Stimulated activated CD4-positive, alpha-beta T cell treated with anti-CD3 and anti-CD28 coated beads, Interleukin-2, amount 100 ng/mL, for 24 hours (primary cell): ENCODE measurements around the gene RAB3GAP1.

ENCODE experiments used
- DNase-seq, 2 donors: peaks; one replicate each; pipeline ENCODE4 v3.0.0-alpha.2; 2020

The RAB3GAP1 gene

DNA sequence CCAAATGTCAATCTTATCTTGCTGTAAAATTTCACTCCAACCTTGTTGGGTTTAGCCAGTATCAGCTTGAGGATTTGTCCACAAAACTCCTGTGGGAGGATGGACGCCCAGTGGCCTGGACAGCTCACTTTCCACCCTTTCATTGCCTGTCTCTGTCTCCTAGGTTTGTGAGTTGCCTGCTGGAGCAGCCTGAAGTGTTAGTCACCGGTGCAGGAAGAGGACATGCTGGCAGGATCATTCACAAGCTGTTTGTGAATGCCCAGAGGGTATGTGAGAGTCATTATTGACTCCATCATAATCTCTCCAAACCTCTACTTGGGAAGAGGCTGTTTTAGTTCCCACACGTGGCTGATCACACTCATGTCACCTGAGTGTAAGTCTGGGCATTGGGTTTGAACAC is 112.3 kb downstream of the RAB3GAP1 start:
- DNase-seq: no peak

DNA sequence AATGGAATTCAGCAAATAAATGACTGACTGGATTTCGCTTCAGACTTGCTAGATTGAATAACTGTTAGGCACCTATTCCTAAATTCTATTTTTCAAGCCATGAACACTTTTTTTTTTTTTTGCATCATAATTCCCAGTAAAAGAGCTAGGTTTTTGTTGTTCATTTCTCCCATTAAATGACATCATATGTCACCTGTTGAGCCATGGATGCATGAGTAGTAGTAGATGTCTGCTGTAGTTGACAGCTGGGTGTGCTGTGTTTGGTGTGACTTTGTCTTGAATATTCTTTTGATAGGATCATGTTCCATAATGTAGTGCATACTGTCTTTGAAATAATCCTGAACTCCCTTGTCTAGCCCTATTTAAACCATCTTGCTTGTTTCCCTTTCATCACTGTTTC is 115.2 kb downstream of the RAB3GAP1 start:
- DNase-seq: no peak

DNA sequence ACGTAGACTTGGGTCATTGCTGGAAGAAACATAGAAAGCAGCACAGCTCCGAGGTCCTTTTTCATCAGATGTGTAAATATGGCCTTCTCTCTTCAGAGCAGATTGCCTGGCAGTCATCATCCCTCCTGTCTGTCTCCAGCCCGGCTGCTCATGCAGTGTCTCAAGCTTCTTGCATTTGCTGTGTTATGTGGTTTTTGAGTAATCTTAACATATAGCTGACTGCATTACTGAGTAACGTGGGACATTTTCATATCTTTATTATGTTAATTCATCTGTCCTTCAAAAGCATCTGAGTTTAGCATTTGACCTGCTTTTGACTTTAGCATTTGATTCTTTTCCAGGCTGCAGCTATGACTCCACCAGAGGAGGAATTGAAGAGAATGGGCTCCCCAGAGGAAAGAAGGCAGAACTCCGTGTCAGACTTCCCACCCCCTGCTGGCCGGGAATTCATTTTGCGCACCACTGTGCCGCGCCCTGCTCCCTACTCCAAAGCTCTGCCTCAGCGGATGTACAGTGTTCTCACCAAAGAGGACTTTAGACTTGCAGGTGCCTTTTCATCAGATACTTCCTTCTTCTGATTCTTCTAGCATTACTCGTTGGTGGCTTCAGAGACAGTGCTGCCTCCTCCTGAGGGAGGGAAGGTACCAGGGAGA is 116.2 kb downstream of the RAB3GAP1 start:
- DNase-seq: no peak

- DNase-seq: no peak
These were observed 118.0 kb downstream of the RAB3GAP1 start for GRCh38 chr2:135169900-135170753.

DNA sequence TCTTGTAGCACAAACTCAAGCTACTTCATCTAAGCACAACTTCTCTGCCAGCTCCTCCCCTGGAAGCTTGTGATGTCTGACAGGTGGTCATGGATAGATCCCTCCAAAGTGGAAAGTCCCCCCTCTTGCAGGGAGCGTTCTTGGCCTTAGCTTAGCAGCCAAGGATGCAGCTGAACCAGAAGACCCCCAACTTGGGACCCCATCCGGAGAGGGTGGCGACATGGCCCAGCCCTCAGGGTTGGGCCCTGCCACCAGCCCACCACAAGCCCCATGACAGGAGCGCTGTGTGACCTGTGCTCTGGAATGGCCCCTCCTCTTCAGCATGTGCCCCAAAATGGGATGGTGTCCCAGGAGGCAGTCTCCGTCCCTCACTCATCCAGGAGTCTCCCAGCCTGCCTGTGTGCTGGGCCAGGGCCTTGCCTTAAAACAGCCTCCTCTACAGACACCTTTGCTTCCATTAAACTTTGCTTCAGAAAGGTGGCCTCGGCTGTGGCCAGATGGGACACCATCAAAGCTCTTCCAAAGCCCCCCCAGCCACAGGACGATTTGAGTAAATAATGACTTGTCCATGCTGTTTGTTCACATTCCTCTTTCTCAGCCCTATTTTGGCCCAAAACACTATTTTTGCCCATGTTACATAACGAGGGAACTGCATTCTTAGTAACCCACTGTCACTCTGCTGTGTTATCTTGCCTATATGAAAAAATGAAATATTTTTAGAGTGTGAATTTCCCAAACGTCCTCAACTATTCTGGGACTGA is 122.1 kb downstream of the RAB3GAP1 start:
- no peak for DNase-seq

GRCh38 chr2:135174810-135175093 is 122.7 kb downstream of the RAB3GAP1 start:
- DNase-seq: no peak

DNA sequence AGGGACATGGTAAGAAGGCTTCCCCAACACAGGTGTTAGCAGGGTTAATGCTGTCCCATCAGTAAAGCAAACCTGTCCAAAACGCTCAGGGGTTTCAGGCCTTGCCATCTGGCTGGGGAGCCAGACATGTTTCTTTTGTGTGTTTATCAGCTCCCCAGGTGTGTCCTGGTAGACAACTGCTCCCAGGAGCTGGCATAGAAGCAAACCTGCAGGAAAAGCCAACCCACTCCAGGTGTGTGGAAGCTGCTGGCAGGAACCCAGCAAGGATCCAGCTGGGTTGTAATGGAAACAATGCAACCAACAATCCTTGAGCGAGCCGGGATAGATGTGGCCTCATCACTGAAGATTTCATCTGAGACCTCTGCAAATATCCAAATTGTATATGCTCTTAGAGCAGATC is 123.1 kb downstream of the RAB3GAP1 start:
- DNase-seq: no peak

DNA sequence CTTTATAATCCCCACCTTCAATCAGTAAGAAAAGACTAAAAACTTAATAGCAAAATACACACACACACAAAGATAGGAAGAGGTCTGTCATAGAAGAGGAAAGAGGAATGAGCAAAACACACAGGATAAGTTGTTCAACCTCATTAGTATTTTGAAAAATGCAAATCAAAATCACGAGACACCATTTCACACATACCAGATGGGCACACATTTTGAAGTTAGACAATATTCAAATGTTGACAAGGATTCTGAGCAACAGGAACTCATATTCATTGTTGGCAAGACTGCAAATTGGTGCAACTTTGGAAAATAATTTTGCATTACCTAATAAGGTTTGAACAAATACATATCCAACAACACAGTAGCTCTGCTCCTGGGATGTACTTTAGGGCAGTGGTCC is 127.6 kb downstream of the RAB3GAP1 start:
- no peak for DNase-seq

GRCh38 chr2:135182190-135182589 is 130.1 kb downstream of the RAB3GAP1 start:
- no peak for DNase-seq

GRCh38 chr2:135182601-135183000 is 130.5 kb downstream of the RAB3GAP1 start:
- DNase-seq: no peak

GRCh38 chr2:135183822-135184221 is 131.7 kb downstream of the RAB3GAP1 start:
- no peak for DNase-seq

- DNase-seq: no peak
These were observed 134.0 kb downstream of the RAB3GAP1 start for GRCh38 chr2:135186054-135186453.

DNA sequence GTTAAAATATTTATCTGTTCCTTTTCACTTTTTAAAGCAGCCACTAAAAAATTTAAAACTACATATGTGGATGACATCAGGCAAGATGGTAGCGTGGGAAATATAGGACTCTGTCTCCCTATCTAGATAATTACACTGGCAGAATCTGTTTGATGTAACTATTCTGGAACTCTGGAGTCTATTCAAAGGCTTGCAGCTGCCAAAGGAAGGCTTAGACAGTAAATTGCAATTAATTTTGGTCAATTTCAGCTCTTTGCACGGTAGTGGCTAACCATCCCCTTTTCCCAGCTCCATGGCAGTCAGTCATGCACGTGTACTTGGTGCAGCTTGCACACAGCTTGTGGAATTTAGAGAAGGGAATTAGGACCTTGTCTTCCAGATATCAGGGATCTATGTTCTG is 135.2 kb downstream of the RAB3GAP1 start:
- DNase-seq: no peak

DNA sequence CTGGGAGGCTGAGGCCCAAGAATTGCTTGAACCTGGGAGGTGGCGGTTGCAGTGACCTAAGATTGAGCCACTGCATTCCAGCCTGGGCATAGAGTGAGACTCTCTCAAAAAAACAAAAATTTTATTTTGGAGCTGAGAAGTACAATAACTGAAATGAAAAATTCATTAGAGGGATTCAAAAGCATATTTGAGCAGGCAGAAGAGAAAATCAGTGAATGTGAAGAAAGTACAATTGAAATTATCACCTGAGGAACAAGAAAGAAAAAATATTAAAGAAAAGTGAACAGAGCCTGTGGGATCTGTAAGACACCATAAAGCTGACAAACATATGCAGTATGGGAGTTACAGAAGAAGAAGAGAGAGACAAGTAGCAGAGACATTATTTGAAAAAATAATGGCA is 137.1 kb downstream of the RAB3GAP1 start:
- DNase-seq: no peak

DNA sequence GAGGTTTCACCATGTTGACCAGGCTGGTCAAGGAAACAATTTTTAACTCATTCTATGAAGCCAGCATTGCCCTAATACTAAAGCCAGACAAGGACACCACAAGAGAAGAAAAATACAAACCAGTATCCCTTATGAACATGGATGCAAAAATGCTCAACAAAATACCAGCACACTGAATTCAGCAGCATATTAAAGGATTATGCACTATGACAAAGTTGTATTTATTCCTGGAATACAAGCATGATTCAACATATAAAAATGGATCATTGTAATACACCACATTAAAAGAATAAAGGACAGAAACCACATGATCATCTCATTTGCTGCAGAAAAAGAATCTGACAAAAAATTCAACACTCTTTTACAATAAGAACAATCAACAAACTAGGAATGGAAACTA is 138.7 kb downstream of the RAB3GAP1 start:
- DNase-seq: no peak

GRCh38 chr2:135198481-135198880 is 146.4 kb downstream of the RAB3GAP1 start:
- no peak for DNase-seq

- DNase-seq: no peak
These were observed 150.7 kb downstream of the RAB3GAP1 start for GRCh38 chr2:135202751-135203150.

- no peak for DNase-seq
These were observed 151.9 kb downstream of the RAB3GAP1 start for GRCh38 chr2:135203944-135204343.

DNA sequence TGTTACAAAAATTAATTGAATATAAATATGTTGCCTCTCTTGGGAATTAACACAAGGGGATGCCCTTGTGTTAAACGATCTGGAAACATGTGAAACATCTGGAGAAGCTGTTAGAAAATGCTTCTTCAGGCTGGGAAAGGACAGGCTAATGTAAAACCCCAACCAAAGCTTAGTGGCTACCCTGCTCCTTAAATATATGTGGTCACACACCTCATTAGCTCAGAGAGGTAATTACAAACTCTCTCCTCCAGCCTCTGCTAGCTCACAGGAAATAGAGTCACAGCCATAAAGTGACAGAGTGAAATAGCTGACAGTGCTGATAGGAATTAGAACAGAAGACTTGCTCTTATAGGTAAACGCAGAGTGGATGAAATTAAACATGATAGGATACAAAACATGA is 155.9 kb downstream of the RAB3GAP1 start:
- no peak for DNase-seq

GRCh38 chr2:135212757-135213156 is 160.7 kb downstream of the RAB3GAP1 start:
- DNase-seq: no peak

GRCh38 chr2:135218426-135218825 is 166.3 kb downstream of the RAB3GAP1 start:
- DNase-seq: no peak

- no peak for DNase-seq
These were observed 167.1 kb downstream of the RAB3GAP1 start for GRCh38 chr2:135219226-135219625.
